Bone marrow (tissue), 2 donors: ENCODE data around the gene RHOF.

Experiments used
- DNase-seq, 2 donors: peaks; one replicate each; lab custom pipeline; 2025; lab: John Stamatoyannopoulos, UW

The RHOF gene

DNA sequence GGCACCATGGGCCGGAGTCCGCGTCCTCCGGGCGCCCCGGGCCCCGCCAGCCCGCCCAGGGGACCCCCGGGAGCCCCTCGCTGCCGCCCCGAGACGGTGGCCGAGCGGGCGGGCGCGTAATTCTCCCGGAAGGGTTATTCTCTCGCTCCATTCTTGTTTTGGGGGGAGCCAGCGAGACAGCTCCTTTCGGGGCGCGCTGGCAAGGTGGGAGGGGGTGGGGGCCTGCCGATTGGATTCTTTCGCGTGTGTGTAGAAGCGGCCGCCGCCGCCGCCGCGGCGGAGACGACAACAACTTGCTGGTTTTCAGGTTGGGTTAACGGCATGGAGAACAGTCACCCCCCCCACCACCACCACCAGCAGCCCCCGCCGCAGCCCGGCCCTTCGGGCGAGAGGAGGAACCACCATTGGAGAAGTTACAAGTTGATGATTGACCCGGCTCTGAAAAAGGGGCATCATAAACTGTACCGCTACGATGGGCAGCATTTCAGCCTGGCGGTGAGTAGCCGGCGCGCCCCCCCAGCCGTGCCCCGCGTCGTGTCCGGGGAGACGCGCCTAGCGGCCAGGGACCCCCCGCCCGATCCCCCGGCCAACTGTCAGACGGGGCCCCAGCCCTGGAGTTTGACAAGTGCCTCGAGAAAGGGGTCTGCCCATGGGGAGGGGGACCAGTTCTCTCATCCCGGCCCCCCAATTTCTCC, 11.1 kb upstream of the RHOF start:
- DNase-seq = peak; percentile 18 to 38

GRCh38 chr12:121803861-121804416, 10.5 kb upstream of the RHOF start, which contains the start of gene SETD1B:
Gene SETD1B, plus strand, starts transcription at chr12:121804009. Its CDS starts 729 bp downstream, at chr12:121804738.
- DNase-seq = peak; percentile 7 to 41

- DNase-seq = peak; percentile 89 to 97
Observed at GRCh38 chr12:121802843-121803698, 9.6 kb upstream of the RHOF start.

GRCh38 chr12:121802485-121802842, 9.0 kb upstream of the RHOF start:
- DNase-seq = no peak

DNA sequence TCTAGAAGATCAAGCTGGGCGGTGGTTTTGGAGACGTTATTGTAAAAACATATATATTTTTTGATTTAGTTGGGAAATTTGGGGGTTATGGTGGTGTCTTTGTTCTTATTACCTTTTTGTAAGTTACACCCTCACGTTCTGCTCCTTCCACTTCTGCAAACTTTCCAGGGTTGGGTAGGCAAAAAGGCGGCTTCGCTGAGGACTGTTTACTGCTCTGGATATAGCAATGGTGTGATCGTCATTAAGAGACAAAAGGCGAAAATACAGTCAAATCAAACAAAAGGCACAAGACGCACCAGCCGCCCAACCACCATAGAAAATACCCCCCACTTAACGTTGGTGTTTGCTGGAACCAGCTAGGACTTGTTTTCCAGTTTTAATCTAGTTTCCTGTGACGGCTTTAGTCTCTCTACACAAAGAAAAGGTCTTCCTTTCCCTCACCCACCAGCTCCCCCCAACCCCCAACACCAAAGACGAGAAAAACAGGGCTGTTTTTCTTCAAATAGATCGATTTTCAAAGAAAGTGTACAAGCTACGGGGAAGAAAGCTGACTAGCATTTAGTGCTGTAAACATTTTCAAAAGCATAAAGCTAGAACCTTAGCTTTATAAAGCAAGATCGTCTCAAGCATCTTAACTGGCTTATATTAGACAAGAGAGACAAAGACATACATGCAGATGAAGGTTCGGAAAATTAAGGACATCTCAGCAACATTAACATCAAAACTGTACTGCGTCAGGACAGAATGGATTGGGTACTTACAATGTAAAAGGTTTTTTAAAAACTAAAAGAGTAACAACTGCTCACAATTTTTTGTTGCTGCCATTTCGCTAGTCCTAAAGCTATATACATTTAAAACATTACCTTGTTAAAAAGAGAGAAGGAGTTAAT, 8.4 kb upstream of the RHOF start:
- DNase-seq = peak in 1 of 2 donors; percentile 11

DNA sequence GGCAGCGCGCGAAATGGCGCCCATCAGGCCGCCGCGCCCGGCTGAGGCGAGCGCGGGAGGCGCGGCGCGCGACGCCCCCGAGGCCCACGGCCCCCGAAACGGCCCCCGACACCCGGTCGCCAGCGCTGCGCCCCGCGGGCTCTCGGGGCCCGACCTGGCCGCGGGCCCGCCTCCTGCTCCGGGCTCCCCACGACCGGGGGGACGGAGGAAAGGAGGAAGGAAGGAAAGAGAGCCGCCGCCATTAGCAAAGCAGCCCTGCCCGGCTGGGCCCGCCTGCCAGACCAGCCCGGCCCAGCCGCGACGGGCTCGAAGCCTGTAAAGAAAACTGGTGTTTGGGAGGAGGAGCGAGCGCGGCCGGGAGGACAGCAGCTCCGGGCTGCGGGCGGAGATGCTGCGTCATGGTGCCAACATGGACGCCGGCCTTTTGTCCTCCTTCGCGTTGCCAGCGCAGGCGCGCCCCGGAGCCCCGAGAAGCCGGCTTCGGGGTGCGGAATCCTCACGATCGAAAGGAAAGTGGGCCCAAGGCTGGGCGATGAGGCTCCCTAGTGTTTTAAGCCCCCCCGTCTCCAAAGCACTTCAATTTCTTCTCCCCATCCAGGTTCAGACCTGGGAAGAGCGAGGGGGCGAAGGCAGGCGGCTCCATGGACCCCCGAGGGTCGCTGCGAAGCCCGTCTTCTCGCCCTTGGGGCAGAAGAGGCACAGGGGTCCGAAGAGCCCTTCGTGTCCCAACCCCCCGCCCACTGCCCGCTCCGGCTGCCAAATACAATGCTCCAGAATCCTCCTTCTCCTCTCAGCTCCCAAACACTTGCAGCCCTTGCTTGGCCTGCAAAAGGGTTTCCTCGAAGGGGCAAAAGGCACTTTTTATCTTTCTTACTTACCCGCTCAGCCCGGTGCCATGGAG, 7.5 kb upstream of the RHOF start:
- DNase-seq = peak; percentile 15 to 65

- DNase-seq = peak; percentile 70 to 81
Observed at GRCh38 chr12:121799842-121800693, 6.6 kb upstream of the RHOF start.

GRCh38 chr12:121799156-121799841, 5.8 kb upstream of the RHOF start:
- peak; percentile 17 to 46 for DNase-seq

DNA sequence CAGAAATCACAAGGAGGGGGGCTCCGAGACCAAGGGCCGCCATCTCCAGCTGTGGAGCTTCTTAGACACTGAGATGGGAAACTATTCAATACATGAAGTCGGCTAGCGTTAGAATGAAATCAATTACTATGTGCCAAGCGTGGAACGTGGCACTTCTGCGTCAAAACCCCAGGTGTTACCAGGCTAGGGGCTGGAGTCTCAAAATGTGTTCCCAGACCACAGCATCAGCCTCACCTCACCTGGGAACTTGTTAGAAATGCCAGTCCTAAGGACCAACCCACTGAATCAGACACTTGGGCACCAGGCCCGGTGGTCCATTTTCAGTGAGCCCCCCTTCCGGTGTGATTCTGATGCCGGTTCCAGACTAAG, 5.3 kb upstream of the RHOF start:
- DNase-seq = no peak

GRCh38 chr12:121797937-121798786, 4.7 kb upstream of the RHOF start:
- DNase-seq = no peak

- no peak for DNase-seq
Observed at GRCh38 chr12:121796855-121797751, 3.6 kb upstream of the RHOF start.

GRCh38 chr12:121795034-121795968, 1.8 kb upstream of the RHOF start:
- peak; percentile 61 to 87 for DNase-seq

- DNase-seq = peak in 1 of 2 donors; percentile 80
Observed at GRCh38 chr12:121794534-121795033, 1.1 kb upstream of the RHOF start.

DNA sequence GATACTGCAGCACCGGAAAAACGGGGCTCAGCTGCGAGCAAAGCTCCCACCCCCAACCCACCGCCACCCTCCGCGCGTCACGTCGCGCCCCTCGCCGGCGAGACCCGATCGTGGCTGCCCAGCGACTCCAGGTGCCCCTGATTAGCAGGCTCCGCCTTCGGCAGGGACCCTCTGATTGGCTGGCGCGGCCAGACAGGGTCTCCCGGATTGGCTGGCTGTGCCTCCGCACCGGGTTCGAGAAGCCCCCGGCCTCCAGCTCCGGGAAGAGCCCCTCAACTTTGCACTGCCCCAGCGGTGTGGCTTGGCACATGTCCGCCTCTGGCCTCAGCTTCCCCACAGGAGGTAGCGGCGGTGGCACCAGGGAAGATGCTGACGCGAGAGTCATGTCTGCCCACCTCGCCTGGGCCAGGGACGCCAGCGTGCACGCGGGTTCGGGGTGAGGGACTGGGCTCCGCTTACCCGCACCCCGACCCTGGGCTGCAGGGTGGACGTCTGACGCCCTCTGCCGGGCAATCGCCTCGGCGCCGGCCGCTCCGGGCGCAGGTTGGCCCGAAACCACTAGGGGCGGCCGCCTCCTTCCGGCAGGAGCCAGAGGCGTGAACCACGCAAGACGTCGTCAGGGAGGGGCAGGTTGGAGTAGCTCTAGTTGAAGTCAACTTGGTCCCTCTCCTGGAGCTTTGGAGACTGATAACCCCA, 498 bp upstream of the RHOF start:
- DNase-seq = peak; percentile 80 to 82
